B cell (primary cell): ENCODE results near the gene INF2. TPM values are rescaled to one million over a fixed set of nuclear protein-coding genes. Genes with fewer than 3 reads are reported as not detected.

Experiments
- ATAC-seq: fragments of 200-7000 bp; cut with Tn5 transposase; one replicate; pipeline ENCODE4 v1.10.0; 2021; ENCODE audit warnings: low read depth, mild to moderate bottlenecking, moderate number of reproducible peaks, moderate library complexity
- CTCF ChIA-PET: fragments of 350-600 bp; sonication (Branson Sonifier 250); formaldehyde crosslinking; loops from one replicate; lab custom pipeline; 2021; ENCODE audit warnings: antibody characterized with exemption, inconsistent platforms; lab: Charles Lee
- POLR2A ChIA-PET: fragments of 350-600 bp; sonication (Branson Sonifier 250); formaldehyde crosslinking; loops from one replicate; lab custom pipeline; 2021; ENCODE audit warnings: antibody characterized with exemption; lab: Charles Lee
- DNase-seq: peaks from one replicate; pipeline ENCODE4 v3.0.0; 2013
- H2AFZ ChIP-seq: 2 replicates; pipeline ENCODE4 v1.6.1; 2012; ENCODE audit warnings: mild to moderate bottlenecking, low read depth, low read length; ENCODE audit not compliant: insufficient read depth, poor library complexity, severe bottlenecking
- H3K27ac ChIP-seq, 2 donors: 1 replicate in 1 of 2; 2 replicates in 1 of 2; pipeline ENCODE4 v1.5.1; 2012 to 2013; ENCODE audit warnings: low read length in 2 of 2, mild to moderate bottlenecking in 2 of 2, moderate library complexity in 1 of 2
- H3K27me3 ChIP-seq, 4 experiments: fragments of 200-600 bp in 1 of 4; sonication (generic) in 1 of 4; replicated peaks in 1 of 4; 1 replicate in 2 of 4; 2 replicates in 2 of 4; pipeline versions ENCODE4 v1.6.1 to v1.7.0; 2013 to 2016; ENCODE audit warnings: low read length in 3 of 4, mild to moderate bottlenecking in 2 of 4, mixed read lengths in 1 of 4, moderate library complexity in 1 of 4; ENCODE audit not compliant: insufficient read depth in 4 of 4, control insufficient read depth in 3 of 4; ENCODE audit errors: control extremely low read depth in 1 of 4
- H3K36me3 ChIP-seq, 2 experiments: replicated peaks in 1 of 2; 1 replicate in 1 of 2; 2 replicates in 1 of 2; pipeline versions ENCODE4 v1.6.1 to v1.7.1; 2013; ENCODE audit warnings: low read length in 1 of 2; ENCODE audit not compliant: insufficient read depth in 2 of 2, control insufficient read depth in 1 of 2; ENCODE audit errors: control extremely low read depth in 1 of 2, extremely low read depth in 1 of 2
- H3K4me1 ChIP-seq, 2 donors: fragments of 200-600 bp in 1 of 2; sonication (generic) in 1 of 2; 1 replicate in 1 of 2; 2 replicates in 1 of 2; pipeline versions ENCODE4 v1.5.1 to v1.6.1; 2013 to 2017; ENCODE audit warnings: low read length in 2 of 2; ENCODE audit not compliant: control insufficient read depth in 2 of 2, insufficient read depth in 2 of 2
- H3K4me2 ChIP-seq: replicated peaks from 2 replicates; pipeline ENCODE3; 2012; ENCODE audit warnings: mild to moderate bottlenecking, low read depth, low read length; ENCODE audit not compliant: poor library complexity, severe bottlenecking
- H3K4me3 ChIP-seq, 5 experiments: fragments of 200-600 bp in 1 of 5; sonication (generic) in 1 of 5; 1 replicate in 3 of 5; 2 replicates in 2 of 5; pipeline versions ENCODE4 v1.5.1 to v1.7.0; 2011 to 2016; ENCODE audit warnings: low read length in 4 of 5, mild to moderate bottlenecking in 4 of 5, low read depth in 2 of 5, control low read depth in 1 of 5, moderate library complexity in 1 of 5; ENCODE audit not compliant: insufficient read depth in 1 of 5; ENCODE audit errors: control extremely low read depth in 1 of 5, extremely low read depth in 1 of 5
- H3K79me2 ChIP-seq: fragments of 200-600 bp; sonication (generic); one replicate; pipeline ENCODE4 v1.6.0; 2016; ENCODE audit warnings: low read length; ENCODE audit not compliant: control insufficient read depth, insufficient read depth
- H3K9ac ChIP-seq: fragments of 200-600 bp; sonication (generic); 2 replicates; pipeline ENCODE4 v1.6.1; 2017; ENCODE audit warnings: mild to moderate bottlenecking, low read length, moderate library complexity
- H3K9me3 ChIP-seq, 3 donors: one replicate each; pipeline versions ENCODE4 v1.6.1 to v1.7.1; 2013; ENCODE audit warnings: low read length in 2 of 3; ENCODE audit not compliant: control insufficient read depth in 2 of 3, insufficient read depth in 1 of 3; ENCODE audit errors: control extremely low read depth in 1 of 3
- H4K20me1 ChIP-seq: 2 replicates; pipeline ENCODE4 v1.6.0; 2012; ENCODE audit warnings: mild to moderate bottlenecking, low read length; ENCODE audit not compliant: insufficient read depth, control insufficient read depth, poor library complexity, severe bottlenecking
- H3K27ac Mint-ChIP-seq: one replicate; pipeline ENCODE4 v1.8.0; 2021; ENCODE audit warnings: mixed read lengths
- H3K27me3 Mint-ChIP-seq: one replicate; pipeline ENCODE4 v1.8.0; 2021; ENCODE audit warnings: mixed read lengths
- H3K4me1 Mint-ChIP-seq: one replicate; pipeline ENCODE4 v1.8.0; 2021; ENCODE audit warnings: mixed read lengths
- H3K4me3 Mint-ChIP-seq: one replicate; pipeline ENCODE4 v1.8.0; 2021; ENCODE audit warnings: mixed read lengths
- H3K9me3 Mint-ChIP-seq: one replicate; pipeline ENCODE4 v1.8.0; 2022; ENCODE audit warnings: mixed read lengths; ENCODE audit not compliant: insufficient read depth
- CTCF ChIP-seq: fragments of 200-600 bp; IDR thresholded peaks from one replicate; pipeline ENCODE4 v1.8.0; 2022; ENCODE audit warnings: antibody characterized with exemption, mild to moderate bottlenecking
- EZH2 ChIP-seq: IDR thresholded peaks from 2 replicates; pipeline ENCODE4 v1.6.1; 2012; ENCODE audit warnings: borderline replicate concordance, low read depth, mild to moderate bottlenecking, moderate library complexity, low read length; ENCODE audit not compliant: insufficient read depth, poor library complexity, severe bottlenecking
- WGBS: methylation state at CpG from one replicate; pipeline ENCODE4 v1.1.5; 2013; ENCODE audit warnings: missing lambda C conversion rate; ENCODE audit not compliant: insufficient coverage; 5-methylcytosine and 5-hydroxymethylcytosine counted together
- intact Hi-C: fragments of 100-400 bp; cut with micrococcal nuclease; formaldehyde crosslinking; loops from one replicate; pipeline ENCODE4 v1.10.0; 2022
- polyA plus RNA-seq: library from polyadenylated mRNA; depleted of rRNA; stranded (reverse); fragments of >200 nt; gene quantifications from 2 replicates; pipeline ENCODE4 v1.2.3, GENCODE V29; 2012
- total RNA-seq, 2 donors: library from RNA; stranded (reverse); fragments of 120-200 nt in 1 of 2; gene quantifications; 1 replicate in 1 of 2; 2 replicates in 1 of 2; pipeline versions ENCODE4 v1.2.3 to v1.2.4, GENCODE V29; 2013 to 2022

The INF2 gene
- total and polyA plus RNA-seq, 2 donors (not counting 1 experiment from before 2014, with no cell fraction given): 90.2 to 100 TPM

- ATAC-seq (no peak), DNase-seq (no peak)
- Histone ChIP-seq H3K4me1 (peaks cover 47 to 89% of the 10 kb centered on the region in 2 donors), H4K20me1 (peaks cover 61% of the 10 kb centered on the region), H3K27ac (no peak overlapping the region), H3K4me3 (peak overlapping the region in 4 of 5 experiments; percentile 62 to 87 (median 76)), H3K27me3 (no peaks in the 10 kb centered on the region), H3K9me3 (no peaks in the 10 kb centered on the region), H3K9ac (peak overlapping the region; percentile 87), H3K79me2 (peaks cover 64% of the 10 kb centered on the region), H2AFZ (no peak overlapping the region), H3K4me2 (peak overlapping the region; percentile 87), H3K36me3 (peaks cover 0 to 7% of the 10 kb centered on the region in 2 experiments)
- TF ChIP-seq CTCF (no peak), EZH2 (no peak)
- ChIA-PET CTCF (interaction anchor here (0.5 to 2.0 kb wide), 8 partner anchors 10 to 78 kb away, joined by 3 to 8 read pairs (median 4); no protein-coding TSS in a partner anchor), POLR2A (no interaction called here)
- Mint-ChIP-seq H3K9me3 (no peaks in the 10 kb centered on the region), H3K27ac (peak overlapping the region; percentile 74), H3K4me3 (peak overlapping the region; percentile 78), H3K4me1 (peaks cover 66% of the 10 kb centered on the region), H3K27me3 (no peaks in the 10 kb centered on the region)
- 92% methylated on average over 14 of the region's 16 CpGs for WGBS
- intact Hi-C loops: no loop called here
Observed at GRCh38 chr14:104690861-104691455, 1.5 kb downstream of the INF2 start.

- Histone ChIP-seq H3K79me2 (peaks cover 68% of the 10 kb centered on the region), H3K4me3 (no peak overlapping the region), H3K4me2 (peak overlapping the region; percentile 87), H2AFZ (no peak overlapping the region), H3K4me1 (peaks cover 44 to 84% of the 10 kb centered on the region in 2 donors), H3K27ac (no peak overlapping the region), H3K9me3 (no peaks in the 10 kb centered on the region), H3K36me3 (peaks cover 0 to 13% of the 10 kb centered on the region in 2 experiments), H3K27me3 (no peaks in the 10 kb centered on the region), H3K9ac (no peak overlapping the region), H4K20me1 (peaks cover 66% of the 10 kb centered on the region)
- no peak for DNase-seq
- CTCF ChIA-PET: interaction anchor here (1.1 to 1.7 kb wide), 3 partner anchors 33 to 77 kb away, joined by 3 to 8 read pairs (median 4); no protein-coding TSS in a partner anchor
- intact Hi-C loops: no loop called here
- POLR2A ChIA-PET: no interaction called here
- WGBS: 95% methylated on average over 19 of the region's 19 CpGs
- no peaks in the 10 kb centered on the region for H3K9me3 Mint-ChIP-seq
- H3K27me3 Mint-ChIP-seq: no peaks in the 10 kb centered on the region
- no peak for TF ChIP-seq EZH2
- TF ChIP-seq CTCF: no peak
- H3K4me3 Mint-ChIP-seq: peak overlapping the region; percentile 78
- no peak for ATAC-seq
- H3K4me1 Mint-ChIP-seq: peaks cover 61% of the 10 kb centered on the region
- H3K27ac Mint-ChIP-seq: peak overlapping the region; percentile 74
Observed at GRCh38 chr14:104691546-104692260, 2.3 kb downstream of the INF2 start.
